Esophagus squamous epithelium (tissue), 5 donors: Measurements from ENCODE around the gene GALNT8. TPM values are rescaled to one million over a fixed set of nuclear protein-coding genes. Genes with fewer than 3 reads are reported as not detected.

Experiments used
- DNase-seq: peaks from one replicate; lab custom pipeline; 2025; lab: John Stamatoyannopoulos, UW
- H3K27ac ChIP-seq, 4 donors: fragments of 200-600 bp; sonication (generic); one replicate each; pipeline ENCODE4 v1.5.1; 2016 to 2019; ENCODE audit warnings: mild to moderate bottlenecking in 1 of 4
- H3K27me3 ChIP-seq, 4 donors: fragments of 200-600 bp; sonication (generic); 1 replicate in 3 of 4; 2 replicates in 1 of 4; pipeline versions ENCODE4 v1.5.1 to v1.6.0; 2017 to 2021; ENCODE audit warnings: antibody characterized with exemption in 1 of 4
- H3K36me3 ChIP-seq, 3 donors: fragments of 200-600 bp; sonication (generic); one replicate each; pipeline ENCODE4 v1.5.1; 2016 to 2019
- H3K4me1 ChIP-seq, 3 donors: fragments of 200-600 bp; sonication (generic); one replicate each; pipeline ENCODE4 v1.5.1; 2017 to 2019
- H3K4me3 ChIP-seq, 4 donors: fragments of 200-600 bp; sonication (generic); 1 replicate in 3 of 4; 2 replicates in 1 of 4; pipeline ENCODE4 v1.5.1; 2016 to 2019; ENCODE audit warnings: mild to moderate bottlenecking in 2 of 4, moderate library complexity in 1 of 4
- H3K9me3 ChIP-seq, 3 donors: fragments of 200-600 bp; sonication (generic); one replicate each; pipeline ENCODE4 v1.5.1; 2016 to 2019
- POLR2A ChIP-seq, 4 donors: fragments of 450-650 bp; IDR thresholded peaks; one replicate each; pipeline ENCODE4 v1.6.1; 2017; ENCODE audit warnings: antibody characterized with exemption in 4 of 4, mild to moderate bottlenecking in 4 of 4, moderate library complexity in 3 of 4
- WGBS, 2 donors: methylation state at CpG; one replicate each; pipeline ENCODE4 v1.1.5; 2018; 5-methylcytosine and 5-hydroxymethylcytosine counted together
- intact Hi-C: fragments of 100-400 bp; cut with DNase I; formaldehyde crosslinking; loops from one replicate; pipeline ENCODE4 v1.15.0; 2022
- total RNA-seq, 4 donors: library from RNA; depleted of rRNA; stranded (reverse); fragments of >200 nt; gene quantifications; one replicate each; pipeline ENCODE4 v1.1.0, GENCODE V29; 2016
- TF ChIP-seq, protein P1 (sequence below), 6 experiments: fragments of 450-650 bp in 4 of 6; fragments of 200-600 bp in 2 of 6; sonication (generic) in 2 of 6; IDR thresholded peaks; one replicate each; pipeline ENCODE4 v1.5.1; 2016 to 2019; ENCODE audit warnings: antibody characterized with exemption in 6 of 6, mild to moderate bottlenecking in 4 of 6, moderate library complexity in 4 of 6
- donor health status: DM: yes; HTN: yes; CAD: no.

The GALNT8 gene
- total RNA-seq, 4 donors from 2014 or later, result 0.38 to 0.59 TPM; not detected in 2

DNA sequence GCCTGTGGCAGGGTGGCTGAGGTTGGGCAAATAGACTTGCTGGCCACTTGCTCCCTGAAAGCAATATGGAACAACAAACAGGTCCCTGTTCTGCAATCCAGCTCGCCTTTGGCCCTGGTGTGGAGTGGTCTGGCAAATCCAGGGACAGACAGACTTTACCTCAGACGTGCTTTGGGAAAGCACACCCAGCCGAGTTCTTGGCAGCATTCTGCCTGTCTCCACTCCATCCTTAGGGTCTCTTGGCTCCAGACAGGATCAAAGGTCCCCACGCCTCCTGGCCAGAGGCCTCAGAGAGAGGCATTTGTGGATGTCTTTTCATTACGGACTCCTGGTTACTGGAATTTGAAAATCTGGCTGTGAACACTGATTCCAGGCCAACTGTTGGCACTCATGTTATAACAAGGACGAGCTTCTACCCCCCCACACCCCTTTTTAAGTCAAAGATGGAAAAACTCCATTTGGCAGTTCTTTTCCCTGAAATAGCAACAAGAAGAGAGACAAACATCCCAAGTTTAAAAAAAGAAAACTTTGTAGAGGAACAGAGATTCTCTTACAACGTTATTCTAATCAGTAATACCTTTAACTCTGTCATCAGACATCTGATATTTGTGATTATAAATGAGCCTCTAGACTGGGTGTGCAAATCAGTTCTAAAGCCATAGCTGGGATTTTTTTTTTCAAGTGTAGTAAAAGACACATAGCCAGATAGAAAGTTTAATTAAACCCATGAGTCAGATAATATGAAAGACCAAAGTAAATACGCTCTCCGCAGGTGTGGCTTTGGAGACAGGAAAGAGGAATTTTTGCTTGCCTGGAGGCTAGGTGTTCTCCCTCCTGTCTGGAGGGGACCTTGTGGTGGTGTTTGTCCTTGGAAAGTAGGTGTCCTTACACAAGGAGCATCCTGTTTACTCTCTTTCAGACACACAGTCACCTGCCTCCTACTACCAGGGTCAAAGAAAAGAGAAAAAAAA lies 60.7 kb downstream of the GALNT8 start:
- Histone ChIP-seq H3K27ac (no peak overlapping the region), H3K36me3 (no peaks in the 10 kb centered on the region), H3K4me3 (no peak overlapping the region), H3K9me3 (peaks cover 0 to 14% (median 0%) of the 10 kb centered on the region in 3 donors), H3K4me1 (peaks cover 0 to 6% (median 0%) of the 10 kb centered on the region in 3 donors), H3K27me3 (peaks cover 0 to 79% (median 0%) of the 10 kb centered on the region in 4 donors)
- TF ChIP-seq, protein P1, sequence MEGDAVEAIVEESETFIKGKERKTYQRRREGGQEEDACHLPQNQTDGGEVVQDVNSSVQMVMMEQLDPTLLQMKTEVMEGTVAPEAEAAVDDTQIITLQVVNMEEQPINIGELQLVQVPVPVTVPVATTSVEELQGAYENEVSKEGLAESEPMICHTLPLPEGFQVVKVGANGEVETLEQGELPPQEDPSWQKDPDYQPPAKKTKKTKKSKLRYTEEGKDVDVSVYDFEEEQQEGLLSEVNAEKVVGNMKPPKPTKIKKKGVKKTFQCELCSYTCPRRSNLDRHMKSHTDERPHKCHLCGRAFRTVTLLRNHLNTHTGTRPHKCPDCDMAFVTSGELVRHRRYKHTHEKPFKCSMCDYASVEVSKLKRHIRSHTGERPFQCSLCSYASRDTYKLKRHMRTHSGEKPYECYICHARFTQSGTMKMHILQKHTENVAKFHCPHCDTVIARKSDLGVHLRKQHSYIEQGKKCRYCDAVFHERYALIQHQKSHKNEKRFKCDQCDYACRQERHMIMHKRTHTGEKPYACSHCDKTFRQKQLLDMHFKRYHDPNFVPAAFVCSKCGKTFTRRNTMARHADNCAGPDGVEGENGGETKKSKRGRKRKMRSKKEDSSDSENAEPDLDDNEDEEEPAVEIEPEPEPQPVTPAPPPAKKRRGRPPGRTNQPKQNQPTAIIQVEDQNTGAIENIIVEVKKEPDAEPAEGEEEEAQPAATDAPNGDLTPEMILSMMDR (IDR thresholded peaks at IDR 0.05), result no peak
- no peak for TF ChIP-seq POLR2A (IDR thresholded peaks at IDR 0.05)
- 33 to 35% methylated on average over 9 of the region's 9 CpGs for WGBS, 2 donors
- intact Hi-C loops, result no loop called here
- no peak for DNase-seq

DNA sequence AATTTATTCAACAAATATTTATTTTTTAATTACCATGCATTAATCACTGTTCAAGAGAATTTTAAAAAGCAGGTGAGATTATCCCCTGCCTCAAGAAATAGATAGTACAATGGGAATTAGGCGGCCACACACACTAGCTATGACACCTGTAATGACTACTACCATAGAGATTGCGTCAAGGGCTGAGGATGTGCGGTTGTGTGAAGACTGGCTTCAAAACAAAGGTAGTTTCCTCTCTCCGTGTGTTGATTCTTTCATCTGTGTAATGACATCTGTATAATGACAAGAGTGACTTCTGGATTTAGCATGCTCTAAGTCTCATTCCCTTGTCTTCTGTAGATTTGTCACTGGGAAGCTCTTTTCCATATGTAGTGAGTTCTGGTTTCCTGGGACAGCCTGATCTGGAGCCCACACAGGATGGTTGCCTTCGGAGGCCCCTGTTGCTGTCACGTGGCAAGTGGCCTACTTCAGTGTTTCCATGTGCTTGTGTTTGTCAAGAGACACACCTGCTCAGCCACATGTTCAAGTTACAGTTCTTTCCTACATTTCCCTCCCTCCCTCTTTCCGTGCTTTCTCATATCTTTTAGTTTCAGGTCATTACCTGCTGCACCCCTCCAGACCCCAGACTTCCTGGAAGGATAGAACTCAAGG lies 64.3 kb downstream of the GALNT8 start:
- WGBS, 2 donors, result 79 to 84% methylated on average over 7 of the region's 7 CpGs
- Histone ChIP-seq H3K9me3 (peaks cover 0 to 14% (median 0%) of the 10 kb centered on the region in 3 donors), H3K36me3 (no peaks in the 10 kb centered on the region), H3K4me3 (no peak overlapping the region), H3K27me3 (peaks cover 0 to 87% (median 0%) of the 10 kb centered on the region in 4 donors), H3K27ac (no peak overlapping the region), H3K4me1 (peaks cover 0 to 6% (median 0%) of the 10 kb centered on the region in 3 donors)
- intact Hi-C loops, result no loop called here
- DNase-seq, result no peak
- TF ChIP-seq, protein P1 (IDR thresholded peaks at IDR 0.05), result no peak
- TF ChIP-seq POLR2A (IDR thresholded peaks at IDR 0.05), result no peak

DNA sequence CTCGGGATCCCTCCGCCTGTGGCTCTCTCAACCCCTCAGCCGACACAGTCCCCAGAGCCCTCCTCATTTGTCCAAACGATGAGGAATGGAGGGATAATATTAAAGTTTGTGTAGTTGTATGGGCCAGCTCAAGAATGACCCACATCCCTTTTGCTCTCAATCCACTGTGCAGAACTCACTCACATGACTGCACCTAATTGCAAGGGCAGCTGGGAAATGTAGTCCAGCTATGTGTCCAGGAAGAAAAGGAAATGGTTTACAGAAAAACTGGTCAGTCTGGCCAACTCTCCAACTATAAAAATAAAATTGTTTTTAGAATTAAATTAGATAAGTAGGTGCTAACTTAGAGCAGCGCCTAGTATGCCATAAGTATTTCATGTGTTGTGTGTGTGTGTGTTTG lies 66.6 kb downstream of the GALNT8 start:
- Histone ChIP-seq H3K9me3 (peaks cover 0 to 19% (median 0%) of the 10 kb centered on the region in 3 donors), H3K4me3 (no peak overlapping the region), H3K27me3 (peaks cover 0 to 64% (median 0%) of the 10 kb centered on the region in 4 donors), H3K4me1 (no peaks in the 10 kb centered on the region), H3K36me3 (no peaks in the 10 kb centered on the region), H3K27ac (no peak overlapping the region)
- 74 to 86% methylated on average over 5 of the region's 5 CpGs for WGBS, 2 donors
- intact Hi-C loops, result no loop called here
- no peak for DNase-seq
- TF ChIP-seq, protein P1 (IDR thresholded peaks at IDR 0.05), result no peak
- TF ChIP-seq POLR2A (IDR thresholded peaks at IDR 0.05), result no peak

DNA sequence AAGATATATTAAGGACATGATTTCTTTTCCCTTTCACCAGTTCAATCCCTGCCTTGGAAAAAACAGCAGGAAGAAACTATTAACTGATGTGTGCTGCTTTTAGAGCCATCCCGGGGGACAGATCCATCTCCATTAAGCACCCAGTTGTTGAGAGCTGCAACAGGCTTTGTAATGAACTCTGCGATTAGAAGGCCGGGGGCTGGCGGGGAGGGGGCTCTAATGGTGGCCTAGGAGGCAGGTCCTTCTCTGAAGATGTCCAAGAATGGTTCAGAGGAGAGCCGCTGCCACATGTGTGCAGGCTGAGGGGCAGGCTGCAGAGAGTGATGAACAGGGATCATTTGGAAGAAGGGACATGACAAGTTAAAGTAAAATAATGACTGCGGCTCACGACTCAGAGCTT lies 67.8 kb downstream of the GALNT8 start:
- intact Hi-C loops, result no loop called here
- Histone ChIP-seq H3K9me3 (peaks cover 0 to 19% (median 0%) of the 10 kb centered on the region in 3 donors), H3K27ac (no peak overlapping the region), H3K4me3 (no peak overlapping the region), H3K27me3 (peaks cover 0 to 65% (median 0%) of the 10 kb centered on the region in 4 donors), H3K36me3 (no peaks in the 10 kb centered on the region), H3K4me1 (no peaks in the 10 kb centered on the region)
- no peak for DNase-seq
- WGBS, 2 donors, result 65 to 71% methylated on average over 6 to 7 of the region's 7 CpGs
- TF ChIP-seq POLR2A (IDR thresholded peaks at IDR 0.05), result no peak
- TF ChIP-seq, protein P1 (IDR thresholded peaks at IDR 0.05), result no peak
